CD14-positive monocyte (primary cell): ENCODE measurements around the gene RANBP10. TPM values are rescaled to one million over a fixed set of nuclear protein-coding genes. Genes with fewer than 3 reads are reported as not detected.

Experiments
- DNase-seq, 3 donors: peaks; one replicate each; pipeline ENCODE4 v3.0.0-alpha.2; 2011 to 2022
- H2AFZ ChIP-seq: 2 replicates; pipeline ENCODE4 v1.6.0; 2012; ENCODE audit warnings: mild to moderate bottlenecking, low read depth, low read length, inconsistent platforms; ENCODE audit not compliant: insufficient read depth, poor library complexity, severe bottlenecking
- H3K27ac ChIP-seq, 2 donors: 1 replicate in 1 of 2; 2 replicates in 1 of 2; pipeline ENCODE4 v1.5.1; 2012 to 2013; ENCODE audit warnings: low read length in 2 of 2, control low read depth in 1 of 2, inconsistent platforms in 1 of 2, low read depth in 1 of 2, mild to moderate bottlenecking in 1 of 2
- H3K27me3 ChIP-seq, 2 donors: one replicate each; pipeline versions ENCODE4 v1.6.0 to v1.6.1; 2011 to 2013; ENCODE audit warnings: low read length in 2 of 2; ENCODE audit not compliant: control insufficient read depth in 2 of 2, insufficient read depth in 2 of 2
- H3K36me3 ChIP-seq, 2 donors: replicated peaks in 1 of 2; 1 replicate in 1 of 2; 2 replicates in 1 of 2; pipeline versions ENCODE4 v1.5.1 to v1.6.1; 2012 to 2013; ENCODE audit warnings: low read length in 2 of 2, control low read depth in 1 of 2, inconsistent platforms in 1 of 2, mild to moderate bottlenecking in 1 of 2; ENCODE audit not compliant: insufficient read depth in 2 of 2, control insufficient read depth in 1 of 2
- H3K4me1 ChIP-seq, 2 donors: 1 replicate in 1 of 2; 2 replicates in 1 of 2; pipeline versions ENCODE4 v1.5.1 to v1.6.1; 2012 to 2013; ENCODE audit warnings: low read length in 2 of 2, control low read depth in 1 of 2, inconsistent platforms in 1 of 2, mild to moderate bottlenecking in 1 of 2, moderate library complexity in 1 of 2; ENCODE audit not compliant: insufficient read depth in 2 of 2, control insufficient read depth in 1 of 2
- H3K4me2 ChIP-seq: replicated peaks from 2 replicates; pipeline ENCODE3; 2012; ENCODE audit warnings: low read length, moderate library complexity, mild to moderate bottlenecking; ENCODE audit not compliant: poor library complexity, severe bottlenecking; ENCODE audit errors: extremely low read depth
- H3K4me3 ChIP-seq, 3 experiments: fragments of 200-600 bp in 1 of 3; sonication (generic) in 1 of 3; replicated peaks in 1 of 3; 1 replicate in 2 of 3; 2 replicates in 1 of 3; pipeline ENCODE4 v1.5.1; 2011 to 2013; ENCODE audit warnings: low read length in 3 of 3, mild to moderate bottlenecking in 3 of 3, control low read depth in 2 of 3, low read depth in 2 of 3, inconsistent platforms in 1 of 3, moderate library complexity in 1 of 3
- H3K79me2 ChIP-seq: 2 replicates; pipeline ENCODE4 v1.6.0; 2012; ENCODE audit warnings: mild to moderate bottlenecking, control low read depth, inconsistent platforms, low read length, moderate library complexity; ENCODE audit not compliant: insufficient read depth
- H3K9ac ChIP-seq: 2 replicates; pipeline ENCODE4 v1.6.0; 2017; ENCODE audit warnings: low read length, mild to moderate bottlenecking; ENCODE audit not compliant: insufficient read depth, poor library complexity, severe bottlenecking
- H3K9me3 ChIP-seq, 2 donors: replicated peaks in 1 of 2; 1 replicate in 1 of 2; 2 replicates in 1 of 2; pipeline versions ENCODE4 v1.5.1 to v1.6.1; 2012 to 2013; ENCODE audit warnings: low read length in 2 of 2, control low read depth in 1 of 2; ENCODE audit not compliant: control insufficient read depth in 1 of 2, insufficient read depth in 1 of 2
- H4K20me1 ChIP-seq: 2 replicates; pipeline ENCODE4 v1.6.0; 2012; ENCODE audit warnings: mild to moderate bottlenecking, low read length, control low read depth, moderate library complexity; ENCODE audit not compliant: insufficient read depth
- H3K27ac Mint-ChIP-seq, 7 donors: one replicate each; pipeline ENCODE4 v1.8.0; 2020; ENCODE audit warnings: mild to moderate bottlenecking in 7 of 7, mixed read lengths in 7 of 7, moderate library complexity in 6 of 7, inconsistent platforms in 2 of 7
- H3K27me3 Mint-ChIP-seq, 3 donors: one replicate each; pipeline ENCODE4 v1.8.0; 2021 to 2022; ENCODE audit warnings: low read depth in 3 of 3, mild to moderate bottlenecking in 3 of 3, mixed read lengths in 3 of 3, moderate library complexity in 3 of 3, inconsistent platforms in 1 of 3
- H3K36me3 Mint-ChIP-seq, 2 donors: one replicate each; pipeline ENCODE4 v1.8.0; 2020; ENCODE audit warnings: mixed read lengths in 2 of 2, inconsistent platforms in 1 of 2, mild to moderate bottlenecking in 1 of 2
- H3K4me1 Mint-ChIP-seq: one replicate; pipeline ENCODE4 v1.8.0; 2020; ENCODE audit warnings: mild to moderate bottlenecking, mixed read lengths
- H3K4me3 Mint-ChIP-seq, 2 donors: one replicate each; pipeline ENCODE4 v1.8.0; 2020; ENCODE audit warnings: mild to moderate bottlenecking in 2 of 2, mixed read lengths in 2 of 2, moderate library complexity in 1 of 2
- H3K9me3 Mint-ChIP-seq, 7 donors: one replicate each; pipeline ENCODE4 v1.8.0; 2020 to 2022; ENCODE audit warnings: mixed read lengths in 7 of 7, mild to moderate bottlenecking in 6 of 7, moderate library complexity in 6 of 7, inconsistent platforms in 2 of 7
- WGBS: methylation state at CpG from one replicate; pipeline ENCODE4 v1.1.5; 2013; ENCODE audit warnings: missing lambda C conversion rate; ENCODE audit not compliant: insufficient coverage; 5-methylcytosine and 5-hydroxymethylcytosine counted together
- intact Hi-C, 2 donors: fragments of 100-400 bp; cut with micrococcal nuclease; formaldehyde crosslinking; loops; one replicate each; pipeline versions ENCODE4 v1.15.0 to v1.15.1; 2023
- polyA plus RNA-seq, 3 donors: library from polyadenylated mRNA; depleted of rRNA in 1 of 3; unstranded in 2 of 3; stranded (reverse) in 1 of 3; fragments of 300-500 nt in 2 of 3; fragments of >200 nt in 1 of 3; fragmentation: Illumina TruSeq in 2 of 3; gene quantifications; 1 replicate in 2 of 3; 2 replicates in 1 of 3; pipeline ENCODE4 v1.2.3, GENCODE V29; 2012 to 2021
- TF ChIP-seq, protein P1 (sequence below): fragments of 200-600 bp; IDR thresholded peaks from one replicate; pipeline ENCODE4 v1.8.0; 2022; ENCODE audit warnings: antibody characterized with exemption, mild to moderate bottlenecking

Gene RANBP10
- polyA plus RNA-seq, 3 donors = 6.4 to 16.7 (median 6.6) TPM

DNA sequence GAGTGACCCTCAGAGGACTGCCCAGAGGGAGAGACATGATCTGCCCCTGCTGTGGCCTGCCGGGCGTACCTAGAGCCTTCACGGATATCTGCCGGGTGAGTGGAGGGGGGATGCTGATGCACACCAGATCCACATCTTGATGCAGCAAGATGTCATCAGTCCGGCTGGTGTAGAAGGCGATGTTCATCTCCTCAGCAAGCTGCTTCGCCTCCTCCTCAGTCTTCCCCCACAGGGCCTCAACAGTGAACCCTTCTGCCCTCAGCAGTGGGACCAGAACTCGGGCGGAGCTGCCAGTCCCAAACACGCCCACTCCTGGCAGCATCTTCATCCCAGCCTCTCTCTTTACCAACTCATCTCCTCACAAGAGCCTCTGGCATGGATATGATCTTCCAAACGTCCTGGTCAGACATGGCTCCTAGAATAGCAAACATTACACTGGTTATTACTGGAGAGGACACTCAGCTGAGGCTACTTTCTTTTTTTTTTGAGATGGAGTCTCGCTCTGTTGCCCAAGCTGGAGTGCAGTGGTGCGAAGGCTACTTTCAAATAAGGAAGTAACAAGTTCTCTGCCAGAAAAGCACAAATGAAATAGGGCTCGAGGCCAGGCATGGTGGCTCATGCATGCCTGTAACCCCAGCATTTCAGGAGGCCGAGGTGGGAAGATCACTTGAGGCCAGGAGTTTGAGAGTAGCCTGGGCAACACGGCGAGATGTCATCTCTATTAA is 120.8 kb downstream of the RANBP10 start:
- Histone ChIP-seq H3K4me2 (no peak overlapping the region), H3K27me3 (no peaks in the 10 kb centered on the region), H3K9me3 (no peaks in the 10 kb centered on the region), H3K4me1 (peaks cover 0 to 10% of the 10 kb centered on the region in 2 donors), H3K27ac (peak overlapping the region in 1 of 2 donors; percentile 27), H2AFZ (no peak overlapping the region), H4K20me1 (no peaks in the 10 kb centered on the region), H3K9ac (no peak overlapping the region), H3K4me3 (no peak overlapping the region), H3K36me3 (peaks cover 9 to 29% of the 10 kb centered on the region in 2 donors), H3K79me2 (no peaks in the 10 kb centered on the region)
- WGBS = 87% methylated on average over 11 of the region's 17 CpGs
- H3K27me3 Mint-ChIP-seq = no peaks in the 10 kb centered on the region
- peaks cover 19% of the 10 kb centered on the region for H3K4me1 Mint-ChIP-seq
- peaks cover 22 to 45% of the 10 kb centered on the region in 2 donors for H3K36me3 Mint-ChIP-seq
- H3K27ac Mint-ChIP-seq = peak overlapping the region in 5 of 7 donors; percentile 13 to 55 (median 32)
- intact Hi-C loops = no loop called here
- TF ChIP-seq, protein P1, sequence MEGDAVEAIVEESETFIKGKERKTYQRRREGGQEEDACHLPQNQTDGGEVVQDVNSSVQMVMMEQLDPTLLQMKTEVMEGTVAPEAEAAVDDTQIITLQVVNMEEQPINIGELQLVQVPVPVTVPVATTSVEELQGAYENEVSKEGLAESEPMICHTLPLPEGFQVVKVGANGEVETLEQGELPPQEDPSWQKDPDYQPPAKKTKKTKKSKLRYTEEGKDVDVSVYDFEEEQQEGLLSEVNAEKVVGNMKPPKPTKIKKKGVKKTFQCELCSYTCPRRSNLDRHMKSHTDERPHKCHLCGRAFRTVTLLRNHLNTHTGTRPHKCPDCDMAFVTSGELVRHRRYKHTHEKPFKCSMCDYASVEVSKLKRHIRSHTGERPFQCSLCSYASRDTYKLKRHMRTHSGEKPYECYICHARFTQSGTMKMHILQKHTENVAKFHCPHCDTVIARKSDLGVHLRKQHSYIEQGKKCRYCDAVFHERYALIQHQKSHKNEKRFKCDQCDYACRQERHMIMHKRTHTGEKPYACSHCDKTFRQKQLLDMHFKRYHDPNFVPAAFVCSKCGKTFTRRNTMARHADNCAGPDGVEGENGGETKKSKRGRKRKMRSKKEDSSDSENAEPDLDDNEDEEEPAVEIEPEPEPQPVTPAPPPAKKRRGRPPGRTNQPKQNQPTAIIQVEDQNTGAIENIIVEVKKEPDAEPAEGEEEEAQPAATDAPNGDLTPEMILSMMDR = no peak
- H3K4me3 Mint-ChIP-seq = no peak overlapping the region
- no peak for DNase-seq
- H3K9me3 Mint-ChIP-seq = no peaks in the 10 kb centered on the region

DNA sequence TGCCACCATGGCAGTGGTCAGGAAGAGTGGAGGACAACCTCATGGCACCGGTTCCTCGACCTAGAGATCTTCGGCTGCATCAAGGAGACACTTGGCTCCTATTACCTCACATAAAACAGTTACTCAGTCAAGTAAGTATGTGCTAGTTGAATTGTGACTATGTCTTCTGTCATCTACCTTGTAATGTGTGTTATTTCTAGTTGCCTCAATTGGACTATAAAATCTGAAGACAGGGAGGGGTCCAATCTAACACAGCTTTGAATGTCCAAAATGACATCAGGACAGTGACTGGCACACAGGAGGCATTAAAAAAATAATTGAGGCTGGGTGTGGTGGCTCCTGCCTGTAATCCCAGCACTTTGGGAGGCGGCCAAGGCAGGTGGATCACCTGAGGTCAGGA is 122.6 kb downstream of the RANBP10 start:
- no peak overlapping the region for H3K4me2 ChIP-seq
- WGBS = no CpG with 5 or more reads among the region's 4 CpGs
- no peak for DNase-seq
- intact Hi-C loops = no loop called here
- no peak overlapping the region for H3K27ac Mint-ChIP-seq
- peaks cover 10 to 36% of the 10 kb centered on the region in 2 donors for H3K36me3 ChIP-seq
- H3K4me1 ChIP-seq = peaks cover 0 to 10% of the 10 kb centered on the region in 2 donors
- H3K27ac ChIP-seq = no peak overlapping the region
- no peak overlapping the region for H3K4me3 Mint-ChIP-seq
- no peaks in the 10 kb centered on the region for H3K27me3 Mint-ChIP-seq
- H3K27me3 ChIP-seq = no peaks in the 10 kb centered on the region
- H3K9ac ChIP-seq = no peak overlapping the region
- no peaks in the 10 kb centered on the region for H4K20me1 ChIP-seq
- peaks cover 17% of the 10 kb centered on the region for H3K4me1 Mint-ChIP-seq
- no peaks in the 10 kb centered on the region for H3K9me3 ChIP-seq
- no peak overlapping the region for H3K4me3 ChIP-seq
- H3K9me3 Mint-ChIP-seq = no peaks in the 10 kb centered on the region
- no peak overlapping the region for H2AFZ ChIP-seq
- no peaks in the 10 kb centered on the region for H3K79me2 ChIP-seq
- TF ChIP-seq, protein P1 = no peak
- H3K36me3 Mint-ChIP-seq = peaks cover 25 to 50% of the 10 kb centered on the region in 2 donors
